ENCODE results near the gene NHS. TPM values are rescaled to one million over a fixed set of nuclear protein-coding genes. Genes with fewer than 3 reads are reported as not detected.

Gene NHS
- total and polyA plus RNA-seq, 3 donors from 2014 or later = 4.8 to 25.7 (median 21.8) TPM

GRCh38 chrX:17465201-17465600 is 90.2 kb downstream of the NHS start:
- 74 to 83% methylated on average over 2 of the region's 2 CpGs for WGBS, 2 donors
- no peak overlapping the region for H3K27ac ChIP-seq
- no peaks in the 10 kb centered on the region for H3K27me3 ChIP-seq

GRCh38 chrX:17465802-17466201 is 90.8 kb downstream of the NHS start:
- WGBS, 2 donors = 88 to 98% methylated on average over 2 to 4 of the region's 4 CpGs
- Histone ChIP-seq H3K27me3 (no peaks in the 10 kb centered on the region), H3K27ac (no peak overlapping the region), H3K36me3 (ENCODE audit: low read depth, missing control alignments) (no peaks in the 10 kb centered on the region), H3K9me3 (no peaks in the 10 kb centered on the region), H3K4me3 (no peak overlapping the region), H3K4me1 (no peaks in the 10 kb centered on the region)
- intact Hi-C loops (cut with DNase I; ENCODE audit: low total_unique reads) = no loop called here
- DNase-seq = no peak
- TF ChIP-seq POLR2A (IDR thresholded peaks at IDR 0.05) = no peak
- no peak for TF ChIP-seq CTCF (IDR thresholded peaks at IDR 0.05)

More at GRCh38 chrX:17465201-17465600, 90.2 kb downstream of the NHS start:
- intact Hi-C loops (cut with DNase I; ENCODE audit: low total_unique reads) = no loop called here
- H3K4me1 ChIP-seq = no peaks in the 10 kb centered on the region
- TF ChIP-seq POLR2A (IDR thresholded peaks at IDR 0.05) (no peak), CTCF (IDR thresholded peaks at IDR 0.05) (no peak)
- H3K4me3 ChIP-seq = no peak overlapping the region
- no peak for DNase-seq
- H3K9me3 ChIP-seq = no peaks in the 10 kb centered on the region
- H3K36me3 ChIP-seq (ENCODE audit: low read depth, missing control alignments) = no peaks in the 10 kb centered on the region

GRCh38 chrX:17470136-17470535 is 95.1 kb downstream of the NHS start:
- intact Hi-C loops (cut with DNase I; ENCODE audit: low total_unique reads) = no loop called here
- DNase-seq = no peak
- no peaks in the 10 kb centered on the region for H3K4me1 ChIP-seq
- no peak overlapping the region for H3K27ac ChIP-seq
- no peaks in the 10 kb centered on the region for H3K27me3 ChIP-seq
- no peaks in the 10 kb centered on the region for H3K36me3 ChIP-seq (ENCODE audit: low read depth, missing control alignments)
- no peak for TF ChIP-seq CTCF (IDR thresholded peaks at IDR 0.05)
- TF ChIP-seq POLR2A (IDR thresholded peaks at IDR 0.05) = no peak
- no peak overlapping the region for H3K4me3 ChIP-seq
- no peaks in the 10 kb centered on the region for H3K9me3 ChIP-seq
- WGBS, 2 donors = 78 to 86% methylated on average over 3 to 6 of the region's 6 CpGs

- DNase-seq = no peak
- peaks cover 3% of the 10 kb centered on the region for H3K4me1 ChIP-seq
- WGBS, 2 donors = 68 to 73% methylated on average over 2 of the region's 2 CpGs
- intact Hi-C loops (cut with DNase I; ENCODE audit: low total_unique reads) = no loop called here
- H3K27ac ChIP-seq = no peak overlapping the region
- H3K27me3 ChIP-seq = no peaks in the 10 kb centered on the region
- no peaks in the 10 kb centered on the region for H3K9me3 ChIP-seq
- no peaks in the 10 kb centered on the region for H3K36me3 ChIP-seq (ENCODE audit: low read depth, missing control alignments)
- no peak overlapping the region for H3K4me3 ChIP-seq
- no peak for TF ChIP-seq POLR2A (IDR thresholded peaks at IDR 0.05)
- TF ChIP-seq CTCF (IDR thresholded peaks at IDR 0.05) = no peak
Observed at GRCh38 chrX:17471121-17471520, 96.1 kb downstream of the NHS start.

- no peak overlapping the region for H3K27ac ChIP-seq
- no peak for TF ChIP-seq CTCF (IDR thresholded peaks at IDR 0.05)
- TF ChIP-seq POLR2A (IDR thresholded peaks at IDR 0.05) = no peak
- H3K36me3 ChIP-seq (ENCODE audit: low read depth, missing control alignments) = no peaks in the 10 kb centered on the region
- H3K4me1 ChIP-seq = peaks cover 3% of the 10 kb centered on the region
- DNase-seq = no peak
- no peaks in the 10 kb centered on the region for H3K27me3 ChIP-seq
- no peak overlapping the region for H3K4me3 ChIP-seq
- intact Hi-C loops (cut with DNase I; ENCODE audit: low total_unique reads) = no loop called here
- no peaks in the 10 kb centered on the region for H3K9me3 ChIP-seq
- WGBS, 2 donors = 73 to 89% methylated on average over 2 to 3 of the region's 3 CpGs
Observed at GRCh38 chrX:17471861-17472260, 96.9 kb downstream of the NHS start.
